Measurements from ENCODE around the gene SLC12A7.

DNA sequence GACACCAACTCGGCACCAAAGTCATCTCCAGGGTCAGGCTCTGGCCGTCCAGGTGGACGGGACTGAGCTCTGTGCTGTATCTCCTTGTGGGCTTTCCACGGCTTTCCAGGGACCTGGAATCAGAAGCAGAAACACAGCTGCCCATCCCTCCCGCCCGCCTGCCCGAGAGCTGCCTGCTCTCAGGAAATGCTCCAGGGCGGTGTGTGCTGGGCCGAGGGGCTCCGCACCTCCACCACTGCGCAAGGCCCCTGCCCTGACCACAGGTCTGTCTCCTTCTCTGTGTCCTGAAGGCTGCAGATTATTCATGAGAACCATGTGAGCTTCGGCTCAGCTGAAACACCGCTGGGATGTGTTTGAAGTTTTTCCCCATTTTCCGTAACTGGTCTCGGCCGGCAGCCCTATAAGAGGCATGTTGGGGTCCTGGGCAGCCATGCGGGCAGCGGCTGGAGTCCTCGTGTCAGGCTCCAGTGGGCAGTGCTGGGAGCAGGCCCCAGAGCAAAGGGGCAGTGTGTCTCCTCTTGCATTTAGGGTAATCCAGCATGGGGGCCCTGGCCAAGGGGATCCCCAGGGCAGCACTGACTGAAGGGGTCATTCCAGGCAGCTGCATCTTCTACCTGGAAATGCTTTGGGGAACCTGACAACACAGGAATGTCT lies 80.4 kb downstream of the SLC12A7 start:
- TF ChIP-seq, protein P1, sequence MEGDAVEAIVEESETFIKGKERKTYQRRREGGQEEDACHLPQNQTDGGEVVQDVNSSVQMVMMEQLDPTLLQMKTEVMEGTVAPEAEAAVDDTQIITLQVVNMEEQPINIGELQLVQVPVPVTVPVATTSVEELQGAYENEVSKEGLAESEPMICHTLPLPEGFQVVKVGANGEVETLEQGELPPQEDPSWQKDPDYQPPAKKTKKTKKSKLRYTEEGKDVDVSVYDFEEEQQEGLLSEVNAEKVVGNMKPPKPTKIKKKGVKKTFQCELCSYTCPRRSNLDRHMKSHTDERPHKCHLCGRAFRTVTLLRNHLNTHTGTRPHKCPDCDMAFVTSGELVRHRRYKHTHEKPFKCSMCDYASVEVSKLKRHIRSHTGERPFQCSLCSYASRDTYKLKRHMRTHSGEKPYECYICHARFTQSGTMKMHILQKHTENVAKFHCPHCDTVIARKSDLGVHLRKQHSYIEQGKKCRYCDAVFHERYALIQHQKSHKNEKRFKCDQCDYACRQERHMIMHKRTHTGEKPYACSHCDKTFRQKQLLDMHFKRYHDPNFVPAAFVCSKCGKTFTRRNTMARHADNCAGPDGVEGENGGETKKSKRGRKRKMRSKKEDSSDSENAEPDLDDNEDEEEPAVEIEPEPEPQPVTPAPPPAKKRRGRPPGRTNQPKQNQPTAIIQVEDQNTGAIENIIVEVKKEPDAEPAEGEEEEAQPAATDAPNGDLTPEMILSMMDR (conservative IDR thresholded peaks at IDR 0.05): no peak
- no peak for TF ChIP-seq ZFX (IDR thresholded peaks at IDR 0.05)
